Measurements from ENCODE around the gene ARV1.
"Not testable (repeated sequence)": the region's sequence is repeated elsewhere in the genome, so short reads cannot be mapped to it uniquely, and the experiment has no call there.

ARV1 gene

DNA sequence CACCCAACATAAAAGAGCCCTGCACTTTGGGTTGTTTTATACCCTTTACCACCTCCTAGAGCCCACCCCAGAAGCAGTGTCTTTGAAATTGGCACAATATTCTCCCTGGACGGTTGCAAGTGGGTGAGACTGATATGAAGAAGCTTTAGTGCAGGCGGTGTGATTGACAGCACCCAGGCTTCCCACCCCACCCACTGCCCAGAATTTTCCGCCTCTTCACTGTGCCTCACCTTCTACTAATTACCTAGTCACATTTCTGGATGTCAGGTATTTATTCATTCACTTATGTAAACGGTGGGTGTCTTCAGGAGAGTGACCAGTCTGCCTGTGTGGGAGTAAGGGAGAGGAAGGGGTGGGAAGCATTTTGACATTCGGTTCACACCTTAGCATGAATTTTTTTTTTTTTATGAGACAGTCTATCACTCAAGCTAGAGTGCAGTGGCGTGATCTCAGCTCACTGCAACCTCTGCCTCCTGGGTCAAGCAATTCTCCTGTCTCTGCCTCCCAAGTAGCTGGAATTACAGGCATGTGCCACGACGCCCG is 62.9 kb downstream of the ARV1 start:
- DNase-seq (ENCODE audit: low read depth in 2 of 3, low spot score in 1 of 3) = no peak

- DNase-seq (ENCODE audit: low read depth in 2 of 3, low spot score in 1 of 3) = no peak
Observed at GRCh38 chr1:231044588-231044987, 65.7 kb downstream of the ARV1 start.

DNA sequence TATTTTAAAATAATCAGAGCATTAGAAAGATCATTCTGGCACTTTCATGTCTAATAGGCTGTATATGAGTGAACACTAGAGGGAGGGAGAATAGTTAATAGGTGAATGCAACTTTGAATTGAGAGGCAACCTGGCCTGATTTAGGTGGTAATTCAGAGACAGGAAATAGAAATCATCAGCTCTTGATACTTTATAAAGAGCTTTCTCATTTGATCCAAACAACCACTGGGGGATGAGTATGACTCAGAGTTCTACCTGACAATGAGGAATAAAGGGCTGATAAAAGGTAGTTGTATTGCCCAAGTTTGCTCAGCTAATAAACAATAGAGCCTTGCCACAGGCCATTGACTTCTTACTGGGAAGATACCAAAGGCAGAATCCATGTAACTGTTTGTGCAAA is 66.4 kb downstream of the ARV1 start:
- DNase-seq (ENCODE audit: low read depth in 2 of 3, low spot score in 1 of 3) = no peak

DNA sequence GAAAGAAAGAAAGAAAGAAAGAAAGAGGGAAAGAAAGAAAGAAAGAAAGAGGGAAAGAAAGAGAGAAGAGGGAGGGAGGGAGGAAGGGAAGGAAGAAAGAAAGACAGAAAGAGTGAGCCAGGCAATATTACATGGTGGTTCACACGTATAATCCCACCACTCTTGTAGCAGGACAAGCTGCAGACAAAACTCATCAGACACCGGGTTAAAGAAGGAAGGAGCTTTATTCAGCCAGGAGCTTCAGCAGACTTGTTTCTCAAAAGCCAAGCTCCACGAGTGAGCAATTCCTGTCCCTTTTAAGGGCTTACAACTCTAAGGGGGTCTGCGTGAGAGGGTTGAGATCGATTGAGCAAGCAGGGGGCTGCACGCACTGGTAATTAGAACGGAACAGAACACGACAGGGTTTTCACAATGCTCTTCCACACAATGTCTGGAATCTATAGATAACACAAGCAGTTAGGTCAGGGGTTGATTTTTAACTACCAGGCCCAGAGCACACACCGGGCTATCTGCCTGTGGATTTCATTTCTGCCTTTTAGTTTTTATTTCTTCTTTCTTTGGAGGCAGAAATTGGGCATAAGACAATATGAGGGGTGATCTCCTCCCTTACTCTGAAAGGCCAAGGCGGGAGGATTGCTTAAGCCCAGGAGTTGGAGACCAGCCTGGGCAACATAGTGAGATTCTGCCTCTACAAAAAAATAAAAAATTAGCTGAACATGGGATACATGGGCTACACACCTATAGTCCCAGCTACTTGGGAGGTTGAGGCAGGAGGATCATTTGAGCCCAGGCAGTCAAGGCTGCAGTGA is 67.2 kb downstream of the ARV1 start:
- DNase-seq (ENCODE audit: low read depth in 2 of 3, low spot score in 1 of 3) = not testable (repeated sequence)

- DNase-seq (ENCODE audit: low read depth in 2 of 3, low spot score in 1 of 3) = no peak
Observed at GRCh38 chr1:231046730-231047395, 68.0 kb downstream of the ARV1 start.

DNA sequence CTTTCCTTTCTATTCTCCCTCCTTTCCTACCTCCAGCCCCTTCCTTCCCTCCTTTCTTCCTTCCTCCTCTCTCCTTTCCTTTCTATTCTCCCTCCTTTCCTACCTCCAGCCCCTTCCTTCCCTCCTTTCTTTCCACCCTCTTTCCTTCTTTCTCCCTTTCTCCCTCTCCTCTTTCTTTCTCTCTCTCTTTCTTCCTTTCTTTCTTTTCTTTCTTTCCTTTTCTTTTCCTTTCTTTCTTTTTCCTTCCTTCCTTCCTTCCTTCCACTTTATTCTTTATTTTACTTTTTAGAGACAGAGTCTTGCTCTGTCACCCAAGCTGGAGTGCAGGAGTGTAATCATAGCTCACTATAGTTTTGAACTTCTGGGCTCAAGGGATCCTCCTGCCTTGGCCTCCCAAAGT is 68.6 kb downstream of the ARV1 start:
- not testable (repeated sequence) for DNase-seq (ENCODE audit: low read depth in 2 of 3, low spot score in 1 of 3)

GRCh38 chr1:231048419-231048818 is 69.5 kb downstream of the ARV1 start:
- DNase-seq (ENCODE audit: low read depth in 2 of 3, low spot score in 1 of 3) = not testable (repeated sequence)

DNA sequence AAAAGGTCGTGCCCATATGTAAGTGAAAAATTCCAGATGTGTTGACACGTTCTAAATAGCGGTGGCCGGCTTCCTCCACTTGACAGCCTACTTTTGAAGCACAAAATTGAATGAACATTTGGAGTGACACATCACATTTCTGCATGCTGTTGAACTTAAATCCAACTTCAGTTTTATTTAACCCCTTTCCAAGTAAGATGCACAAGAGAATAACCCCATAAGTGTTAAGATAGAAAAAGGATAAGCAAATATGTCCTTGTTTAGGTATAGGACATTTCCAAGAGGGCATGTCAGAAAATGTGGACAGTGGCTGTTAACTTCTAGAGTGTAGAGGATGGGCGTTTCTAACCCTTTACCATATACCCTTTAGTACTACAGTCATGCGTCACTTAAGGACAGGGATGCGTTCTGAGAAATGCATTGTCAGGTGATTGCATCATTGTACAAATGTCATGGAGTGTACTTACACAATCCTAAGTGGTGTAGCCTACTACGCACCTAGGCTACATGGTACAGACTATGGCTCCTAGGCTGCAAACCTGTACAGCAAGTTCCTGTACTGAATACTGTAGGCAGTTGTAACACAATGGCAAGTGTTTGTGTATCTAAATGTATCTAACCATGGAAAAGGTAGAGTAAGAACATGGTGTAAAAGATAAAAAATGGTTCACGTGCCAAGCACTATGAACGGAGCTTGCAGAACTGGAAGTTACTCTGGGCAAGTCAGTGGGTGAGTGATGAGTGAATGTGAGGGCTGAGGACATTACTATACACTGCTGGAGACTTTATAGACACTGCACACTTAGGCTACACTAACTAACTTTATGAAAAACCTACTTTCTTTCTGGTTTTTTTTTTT is 70.5 kb downstream of the ARV1 start:
- no peak for DNase-seq (ENCODE audit: low read depth in 2 of 3, low spot score in 1 of 3)

All from stimulated activated CD4-positive, alpha-beta T cell treated with anti-CD3 and anti-CD28 coated beads, Interleukin-12 subunit alpha, Interleukin-12 subunit beta, amount 100 ng/mL, for 48 hours (primary cell).